Dendritic cell treated with granulocyte-macrophage colony-stimulating factor and Interleukin-4, amounts not matched to agents 40 ng/mL and 50 ng/mL, for 4 days (primary cell): ENCODE results near the gene C1orf232.
A peak's percentile ranks its signal among the peaks of the same experiment; 100 is the strongest.

ENCODE experiments used
- H3K27ac Mint-ChIP-seq: one replicate; pipeline ENCODE4 v1.8.0; 2022; ENCODE audit warnings: mild to moderate bottlenecking, mixed read lengths
- H3K27me3 Mint-ChIP-seq: one replicate; pipeline ENCODE4 v1.8.0; 2022; ENCODE audit warnings: mild to moderate bottlenecking, mixed read lengths
- H3K36me3 Mint-ChIP-seq: one replicate; pipeline ENCODE4 v1.8.0; 2022; ENCODE audit warnings: low read depth, mixed read lengths
- H3K4me1 Mint-ChIP-seq: one replicate; pipeline ENCODE4 v1.8.0; 2022; ENCODE audit warnings: low read depth, mixed read lengths
- H3K4me3 Mint-ChIP-seq: one replicate; pipeline ENCODE4 v1.8.0; 2022; ENCODE audit warnings: mild to moderate bottlenecking, moderate library complexity, mixed read lengths
- H3K9me3 Mint-ChIP-seq: one replicate; pipeline ENCODE4 v1.8.0; 2022; ENCODE audit warnings: mixed read lengths
- intact Hi-C: fragments of 100-400 bp; cut with micrococcal nuclease; formaldehyde crosslinking; loops from one replicate; pipeline ENCODE4 v1.15.0; 2022

Gene C1orf232

DNA sequence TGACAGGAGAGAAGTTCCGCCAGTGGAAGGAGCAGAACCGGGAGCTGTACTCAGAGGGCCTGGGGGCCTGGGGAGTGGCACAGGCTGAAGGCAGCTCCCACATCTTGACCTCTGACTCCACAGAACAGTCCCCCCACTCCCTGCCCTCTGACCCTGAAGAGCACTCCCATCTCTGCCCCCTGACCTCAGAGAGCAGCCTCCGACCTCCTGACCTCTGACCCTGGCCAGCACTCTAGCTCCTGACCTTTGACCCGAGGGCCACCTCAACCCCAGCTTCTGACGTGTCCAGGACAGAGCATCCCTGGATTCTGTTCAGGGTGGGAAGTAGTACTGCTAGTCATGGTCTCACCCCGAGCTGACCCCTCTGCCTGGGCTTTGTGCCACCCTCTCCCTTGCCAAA is 20.6 kb upstream of the C1orf232 start:
- H3K4me1 Mint-ChIP-seq: no peaks in the 10 kb centered on the region
- no peak overlapping the region for H3K4me3 Mint-ChIP-seq
- H3K9me3 Mint-ChIP-seq: no peaks in the 10 kb centered on the region
- H3K27me3 Mint-ChIP-seq: peaks cover 7% of the 10 kb centered on the region
- intact Hi-C loops: no loop called here
- H3K27ac Mint-ChIP-seq: peak overlapping the region; percentile 50
- no peaks in the 10 kb centered on the region for H3K36me3 Mint-ChIP-seq

DNA sequence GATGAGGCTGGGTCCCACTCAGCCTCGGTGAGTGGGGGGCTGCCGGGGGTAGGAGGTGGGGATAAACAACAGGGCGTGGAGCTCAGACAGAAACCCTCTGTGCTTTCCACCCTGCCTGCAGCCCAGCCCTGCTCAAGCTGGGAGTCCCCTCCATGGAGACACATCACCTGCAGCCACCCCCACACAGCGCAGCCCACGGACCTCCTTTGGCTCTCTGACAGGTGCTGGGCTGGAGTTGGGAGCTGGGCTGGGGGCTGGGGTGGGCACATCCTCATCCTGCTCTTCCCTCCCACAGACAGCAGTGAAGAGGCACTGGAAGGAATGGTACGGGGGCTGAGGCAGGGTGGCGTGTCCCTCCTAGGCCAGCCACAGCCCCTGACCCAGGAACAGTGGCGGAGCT is 19.7 kb upstream of the C1orf232 start:
- H3K36me3 Mint-ChIP-seq: no peaks in the 10 kb centered on the region
- no peak overlapping the region for H3K27ac Mint-ChIP-seq
- no peaks in the 10 kb centered on the region for H3K4me1 Mint-ChIP-seq
- peaks cover 6% of the 10 kb centered on the region for H3K27me3 Mint-ChIP-seq
- H3K9me3 Mint-ChIP-seq: no peaks in the 10 kb centered on the region
- no peak overlapping the region for H3K4me3 Mint-ChIP-seq
- intact Hi-C loops: no loop called here

DNA sequence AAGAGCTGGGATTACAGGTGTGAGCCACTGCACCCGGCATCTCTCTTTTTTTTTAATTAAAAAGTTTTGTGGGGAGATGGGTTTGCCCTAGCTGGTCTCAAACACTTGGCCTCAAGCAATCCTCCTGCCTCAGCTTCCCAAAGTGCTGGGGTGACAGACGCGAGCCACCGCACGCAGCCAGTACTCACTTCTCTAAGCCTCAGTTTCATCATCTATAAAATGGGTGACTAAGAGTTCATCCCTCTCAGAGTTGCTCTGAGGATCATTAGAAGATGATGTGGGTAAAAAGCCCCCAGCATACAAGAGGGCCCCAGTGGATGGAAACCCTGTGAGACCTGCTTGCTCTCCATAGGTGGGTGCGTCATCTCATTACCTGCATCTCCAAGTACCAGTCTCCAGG is 19.1 kb upstream of the C1orf232 start:
- Mint-ChIP-seq H3K36me3 (no peaks in the 10 kb centered on the region), H3K4me1 (no peaks in the 10 kb centered on the region), H3K4me3 (no peak overlapping the region)

DNA sequence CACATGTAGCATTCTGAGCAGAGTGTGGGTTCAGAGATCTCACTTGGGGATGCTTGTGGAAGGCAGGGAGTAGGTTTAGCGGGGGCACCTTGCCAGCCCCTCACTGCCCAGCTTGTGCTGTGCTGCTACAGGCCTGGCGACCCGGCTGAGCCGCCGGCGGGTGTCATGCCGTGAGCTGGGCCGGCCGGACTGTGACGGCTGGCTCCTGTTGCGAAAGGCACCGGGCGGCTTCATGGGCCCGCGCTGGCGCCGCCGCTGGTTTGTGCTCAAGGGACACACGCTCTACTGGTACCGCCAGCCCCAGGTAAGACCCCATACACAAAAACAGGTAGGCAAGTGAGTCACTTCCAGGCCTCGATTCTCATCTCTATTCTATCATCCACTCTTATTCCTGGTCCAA is 16.1 kb upstream of the C1orf232 start:
- Mint-ChIP-seq H3K4me3 (no peak overlapping the region), H3K27me3 (no peaks in the 10 kb centered on the region), H3K4me1 (no peaks in the 10 kb centered on the region), H3K27ac (no peak overlapping the region), H3K9me3 (no peaks in the 10 kb centered on the region), H3K36me3 (no peaks in the 10 kb centered on the region)
- intact Hi-C loops: no loop called here

More for the DNA sequence above, 19.1 kb upstream of the C1orf232 start:
- peaks cover 6% of the 10 kb centered on the region for H3K27me3 Mint-ChIP-seq
- no peaks in the 10 kb centered on the region for H3K9me3 Mint-ChIP-seq
- intact Hi-C loops: no loop called here
- no peak overlapping the region for H3K27ac Mint-ChIP-seq

DNA sequence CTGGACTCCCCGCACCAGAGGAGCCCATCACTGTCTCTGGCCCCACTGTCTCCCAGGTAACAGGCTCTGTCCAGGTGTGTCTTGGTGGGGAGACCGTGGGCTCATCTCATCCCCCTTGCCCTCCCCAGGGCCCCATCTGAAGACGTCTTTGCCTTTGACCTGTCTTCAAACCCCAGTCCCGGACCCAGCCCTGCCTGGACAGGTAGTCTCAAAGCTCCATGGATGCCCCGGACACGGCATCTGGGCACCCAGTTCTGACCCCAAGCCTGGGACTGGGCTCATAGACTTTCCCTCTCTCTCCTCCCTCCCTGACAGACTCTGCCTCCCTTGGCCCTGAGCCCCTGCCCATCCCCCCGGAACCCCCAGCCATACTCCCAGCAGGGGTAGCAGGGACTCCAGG is 15.3 kb upstream of the C1orf232 start:
- Mint-ChIP-seq H3K36me3 (no peaks in the 10 kb centered on the region), H3K9me3 (no peaks in the 10 kb centered on the region), H3K27ac (no peak overlapping the region), H3K27me3 (no peaks in the 10 kb centered on the region), H3K4me1 (peaks cover 3% of the 10 kb centered on the region), H3K4me3 (no peak overlapping the region)
- intact Hi-C loops: no loop called here

DNA sequence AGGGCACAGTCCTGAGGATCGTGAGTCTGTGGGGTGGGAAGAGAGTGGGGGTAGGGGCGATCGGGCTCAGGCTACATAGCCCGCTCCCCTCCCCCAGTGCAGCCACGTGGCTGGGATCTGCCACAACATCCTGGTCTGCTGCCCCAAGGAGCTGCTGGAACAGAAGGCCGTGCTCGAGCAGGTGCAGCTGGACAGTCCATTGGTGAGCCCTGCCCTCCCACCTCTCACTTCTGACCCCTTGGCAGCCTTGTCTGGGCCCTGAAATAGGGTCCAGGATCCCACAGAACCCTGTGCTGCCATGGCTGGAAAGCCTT is 13.6 kb upstream of the C1orf232 start:
- H3K4me3 Mint-ChIP-seq: no peak overlapping the region
- H3K9me3 Mint-ChIP-seq: no peaks in the 10 kb centered on the region
- H3K27ac Mint-ChIP-seq: no peak overlapping the region
- H3K36me3 Mint-ChIP-seq: no peaks in the 10 kb centered on the region
- H3K4me1 Mint-ChIP-seq: peaks cover 5% of the 10 kb centered on the region
- intact Hi-C loops: no loop called here
- no peaks in the 10 kb centered on the region for H3K27me3 Mint-ChIP-seq

DNA sequence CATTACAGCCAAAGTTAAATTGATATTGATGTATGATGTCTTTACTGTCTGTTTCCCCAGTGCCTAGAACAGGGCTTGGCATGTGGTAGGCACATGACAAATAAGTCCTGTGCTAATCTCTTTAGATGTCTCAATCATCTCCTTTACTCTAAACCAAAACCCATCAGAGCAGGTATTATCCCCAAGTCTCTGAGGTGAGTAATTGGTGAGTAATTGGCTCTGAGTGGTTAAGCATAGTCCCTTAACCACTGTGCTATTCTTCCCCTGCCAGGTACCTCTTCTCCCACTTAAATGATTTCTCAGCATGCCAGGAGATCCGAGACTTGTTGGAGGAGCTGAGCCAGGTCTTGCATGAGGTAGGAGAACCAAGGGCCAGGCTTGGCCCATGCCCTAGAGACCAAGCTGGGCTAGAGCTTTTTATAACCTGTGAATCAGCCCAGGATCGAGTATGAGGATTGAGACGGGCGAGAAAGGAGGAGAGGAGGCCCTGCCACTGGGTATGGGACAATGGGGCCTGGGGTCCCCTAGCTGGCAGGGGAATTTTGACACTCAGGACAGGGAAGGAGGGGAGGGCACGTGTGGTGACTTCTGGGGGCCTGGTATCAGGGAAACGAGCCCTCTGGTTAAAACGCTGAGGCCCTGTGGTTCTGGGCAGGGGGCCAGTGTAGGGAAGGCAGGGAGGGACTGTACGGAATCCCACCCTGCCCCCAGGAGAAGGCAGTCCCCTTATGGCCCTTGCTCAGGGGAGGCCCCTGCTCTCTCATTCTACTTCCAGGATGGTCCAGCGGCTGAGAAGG is 13.0 kb upstream of the C1orf232 start:
- H3K4me3 Mint-ChIP-seq: no peak overlapping the region
- peaks cover 5% of the 10 kb centered on the region for H3K4me1 Mint-ChIP-seq
- H3K9me3 Mint-ChIP-seq: no peaks in the 10 kb centered on the region
- intact Hi-C loops: no loop called here
- no peaks in the 10 kb centered on the region for H3K36me3 Mint-ChIP-seq
- H3K27me3 Mint-ChIP-seq: no peaks in the 10 kb centered on the region
- no peak overlapping the region for H3K27ac Mint-ChIP-seq

DNA sequence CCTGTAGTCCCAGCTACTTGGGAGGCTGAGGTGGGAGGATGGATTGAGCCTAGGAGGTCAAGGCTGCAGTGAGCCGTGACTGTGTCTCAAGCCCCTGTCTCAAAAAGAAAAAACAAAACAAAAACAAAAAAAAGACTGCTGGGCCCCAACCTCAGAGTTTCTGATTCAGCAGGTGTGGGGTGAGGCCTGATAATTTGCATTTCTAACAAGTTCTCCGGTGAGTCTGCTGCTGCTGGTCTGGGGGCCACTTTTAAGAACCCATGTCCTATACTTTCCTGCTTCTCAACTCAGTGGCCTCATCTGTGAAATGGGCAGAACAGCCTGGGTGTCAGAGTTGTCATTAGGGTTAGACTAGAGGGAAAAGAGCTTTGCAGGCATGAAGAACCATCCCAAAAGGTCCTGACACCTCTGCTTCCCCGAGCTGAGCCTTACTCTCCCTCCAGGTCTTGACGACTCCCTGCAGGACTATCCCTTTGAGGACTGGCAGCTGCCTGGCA is 11.3 kb upstream of the C1orf232 start:
- intact Hi-C loops: no loop called here
- Mint-ChIP-seq H3K4me3 (no peak overlapping the region), H3K4me1 (peaks cover 5% of the 10 kb centered on the region), H3K27me3 (no peaks in the 10 kb centered on the region), H3K36me3 (no peaks in the 10 kb centered on the region), H3K27ac (no peak overlapping the region), H3K9me3 (no peaks in the 10 kb centered on the region)

DNA sequence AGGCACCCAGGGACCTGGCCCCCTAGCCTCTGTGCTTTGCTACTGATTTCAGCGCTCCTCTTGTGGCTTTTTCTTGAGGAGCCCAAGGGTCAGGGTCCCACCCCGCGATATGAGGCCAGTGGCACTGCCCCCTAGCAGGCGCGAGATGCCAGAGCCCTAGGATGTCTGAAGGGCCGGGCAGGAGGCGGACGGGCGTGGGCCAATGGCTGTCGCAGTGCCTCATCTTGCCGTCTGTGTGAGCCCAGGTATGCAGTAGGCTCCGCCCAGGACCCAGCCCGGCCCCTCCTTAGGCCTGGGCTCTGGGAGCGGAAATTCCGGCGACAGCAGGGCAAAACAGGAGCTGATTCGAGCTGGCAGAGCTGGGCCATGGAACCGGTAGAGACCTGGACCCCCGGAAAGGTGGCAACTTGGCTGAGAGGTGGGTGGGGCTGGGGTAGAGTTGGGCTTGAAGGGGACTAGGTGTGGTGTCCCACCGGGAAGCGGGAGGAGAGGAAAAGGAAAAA is 8.5 kb upstream of the C1orf232 start, which contains the start of gene CNKSR1:
CNKSR1 (plus strand) TSS at position 310 of the 503 bp plus-strand sequence; CDS start at position 367, 57 bp downstream.
- H3K9me3 Mint-ChIP-seq: no peaks in the 10 kb centered on the region
- no peak within 1 kb of the TSS for H3K4me3 Mint-ChIP-seq
- no peaks in the 10 kb centered on the region for H3K27me3 Mint-ChIP-seq
- H3K27ac Mint-ChIP-seq: no peak within 1 kb of the TSS
- intact Hi-C loops: loop anchor here (10.0 kb wide), 1 partner anchor 208 kb away; no protein-coding TSS in a partner anchor
- no peaks in the 10 kb centered on the region for H3K36me3 Mint-ChIP-seq
- peaks cover 5% of the 10 kb centered on the region for H3K4me1 Mint-ChIP-seq

DNA sequence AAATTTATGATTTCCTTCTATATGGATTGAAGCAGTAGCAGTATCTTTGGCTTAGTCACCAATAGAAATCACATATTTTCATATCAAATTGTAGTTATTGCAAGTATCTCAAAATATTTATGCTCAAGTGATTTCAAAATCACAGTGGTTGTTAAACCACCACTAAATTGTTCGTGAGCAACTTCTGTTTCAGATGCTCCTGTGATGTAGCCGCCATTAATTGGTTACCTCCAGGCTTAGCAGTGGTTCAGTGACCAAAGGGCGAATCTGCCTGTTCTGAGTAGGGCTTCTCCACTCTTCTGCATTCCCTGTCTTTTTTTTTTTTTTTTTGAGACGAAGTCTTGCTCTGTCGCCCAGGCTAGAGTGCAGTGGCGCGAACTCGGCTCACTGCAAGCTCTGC is 6.6 kb upstream of the C1orf232 start:
- Mint-ChIP-seq H3K4me1 (peaks cover 18% of the 10 kb centered on the region), H3K27ac (no peak overlapping the region), H3K4me3 (no peak overlapping the region), H3K36me3 (peaks cover 6% of the 10 kb centered on the region), H3K9me3 (no peaks in the 10 kb centered on the region), H3K27me3 (no peaks in the 10 kb centered on the region)
- intact Hi-C loops: loop anchor here (10.0 kb wide), 1 partner anchor 209 kb away; no protein-coding TSS in a partner anchor

DNA sequence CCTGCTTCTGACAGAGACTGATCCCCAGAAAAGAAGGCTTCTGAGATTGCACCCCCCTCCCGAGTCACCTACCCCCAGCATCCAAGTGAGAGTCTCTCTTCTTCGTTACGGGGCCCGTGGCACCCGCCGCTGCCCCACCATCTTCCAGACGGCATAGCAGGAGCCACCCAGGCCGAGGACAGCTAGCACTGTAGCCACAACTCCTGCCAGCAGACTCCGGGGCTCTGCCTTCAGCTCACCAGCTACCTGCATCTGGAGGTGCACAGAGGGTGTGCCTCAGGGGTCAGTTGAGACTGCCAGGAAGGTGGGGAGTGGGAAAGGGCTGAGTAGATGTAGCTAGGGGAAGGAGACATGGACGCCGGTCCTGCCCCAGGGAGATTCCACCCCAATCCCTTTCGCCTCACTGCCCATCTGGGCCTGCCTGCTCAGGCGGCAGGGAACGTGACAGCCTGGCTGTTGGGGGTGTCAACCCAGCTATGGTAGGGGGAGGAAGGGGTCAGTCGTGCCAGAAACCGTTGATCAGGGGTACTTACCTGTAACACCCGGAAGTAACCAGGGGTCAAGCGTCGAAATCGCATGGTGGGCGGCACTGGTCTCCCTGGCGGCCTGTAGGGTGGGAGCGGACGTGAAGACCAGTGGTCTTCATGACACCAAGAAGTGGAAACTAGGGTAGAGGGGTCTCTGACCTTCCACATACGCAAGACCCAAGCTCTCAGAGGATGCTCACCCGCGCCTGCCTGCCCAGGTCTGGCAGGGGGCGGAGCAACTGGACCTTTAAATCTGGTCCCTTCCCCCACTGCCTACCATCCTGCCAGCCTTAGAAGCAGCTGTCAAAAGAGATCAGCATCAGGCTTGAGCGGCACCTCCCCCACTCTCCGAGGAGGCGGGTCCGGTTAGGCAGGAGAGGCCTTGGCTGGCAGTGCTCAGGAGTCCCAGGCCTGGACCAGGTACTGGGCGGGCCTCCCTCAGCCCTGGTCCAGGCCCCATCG is 2.6 kb upstream of the C1orf232 start, which contains the start of gene ZNF593OS:
ZNF593OS (minus strand) TSS at position 749 of the 989 bp plus-strand sequence; CDS start at position 578, 171 bp downstream.
- peaks cover 13% of the 10 kb centered on the region for H3K36me3 Mint-ChIP-seq
- peak within 1 kb of the TSS; percentile 91 for H3K27ac Mint-ChIP-seq
- peak within 1 kb of the TSS; percentile 93 for H3K4me3 Mint-ChIP-seq
- H3K4me1 Mint-ChIP-seq: peaks cover 16% of the 10 kb centered on the region
- H3K9me3 Mint-ChIP-seq: no peaks in the 10 kb centered on the region
- peaks cover 4% of the 10 kb centered on the region for H3K27me3 Mint-ChIP-seq
- intact Hi-C loops: loop anchor here (10.0 kb wide), 1 partner anchor 213 kb away; no protein-coding TSS in a partner anchor

DNA sequence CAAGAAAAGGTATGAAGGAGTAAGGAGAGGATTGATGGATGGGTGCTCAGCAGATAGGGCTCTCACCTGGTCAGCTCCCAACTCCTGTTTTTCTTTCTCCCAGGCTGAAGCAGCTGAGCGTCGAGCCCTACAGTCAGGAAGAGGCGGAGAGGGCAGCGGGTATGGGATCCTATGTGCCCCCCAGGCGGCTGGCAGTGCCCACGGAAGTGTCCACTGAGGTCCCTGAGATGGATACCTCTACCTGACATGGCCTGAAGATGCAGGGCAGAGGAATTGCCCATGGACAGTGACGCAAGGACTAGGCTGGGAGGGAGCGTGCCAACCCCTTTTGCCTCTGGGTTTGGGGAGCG is 1.7 kb upstream of the C1orf232 start:
- Mint-ChIP-seq H3K4me1 (peaks cover 19% of the 10 kb centered on the region), H3K36me3 (peaks cover 13% of the 10 kb centered on the region), H3K27me3 (peaks cover 11% of the 10 kb centered on the region), H3K27ac (peak overlapping the region; percentile 91), H3K4me3 (peak overlapping the region; percentile 93), H3K9me3 (no peaks in the 10 kb centered on the region)
- intact Hi-C loops: loop anchor here (10.0 kb wide), 1 partner anchor 214 kb away; no protein-coding TSS in a partner anchor

DNA sequence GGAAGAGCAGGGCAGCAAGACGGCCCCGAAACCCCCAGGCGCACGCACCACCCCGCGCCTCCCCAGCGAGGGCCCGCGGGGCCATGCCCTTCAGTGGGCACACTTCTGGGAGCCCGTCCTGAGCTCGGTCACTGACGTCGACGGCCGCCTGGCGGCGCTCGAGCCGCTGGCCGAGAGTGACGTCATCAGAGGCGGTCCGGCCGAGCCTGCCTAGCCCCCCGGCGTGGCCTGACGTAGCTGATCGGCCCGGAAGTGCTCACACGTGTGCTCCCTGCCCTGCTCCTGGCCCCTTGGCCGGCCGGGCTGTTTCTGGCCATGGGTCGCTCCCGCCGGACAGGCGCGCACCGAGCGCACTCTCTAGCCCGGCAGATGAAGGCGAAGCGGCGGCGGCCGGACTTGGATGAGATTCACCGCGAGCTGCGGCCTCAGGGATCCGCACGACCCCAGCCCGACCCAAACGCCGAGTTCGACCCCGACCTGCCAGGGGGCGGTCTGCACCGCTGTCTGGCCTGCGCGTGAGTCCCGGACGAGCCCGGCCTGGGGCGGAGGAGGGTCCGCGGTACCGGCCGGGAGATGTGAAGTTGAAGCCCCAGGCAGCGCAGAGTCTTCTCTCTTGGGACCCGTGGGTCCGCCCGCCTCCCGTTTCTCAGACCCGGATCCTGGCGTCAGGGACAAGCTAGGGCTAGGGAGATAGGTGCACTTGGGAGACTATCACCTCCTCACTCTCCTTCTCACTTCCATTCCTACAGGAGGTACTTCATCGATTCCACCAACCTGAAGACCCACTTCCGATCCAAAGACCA is 1.1 kb upstream of the C1orf232 start, which contains the start of gene ZNF593:
ZNF593 (plus strand) TSS at position 240 of the 803 bp plus-strand sequence; CDS start at position 316, 76 bp downstream.
- intact Hi-C loops: loop anchor here (5.0 to 10.0 kb wide), 3 partner anchors 62 to 215 kb away; partner anchors contain the start of gene CEP85
- Mint-ChIP-seq H3K36me3 (peaks cover 13% of the 10 kb centered on the region), H3K9me3 (no peaks in the 10 kb centered on the region), H3K4me1 (peaks cover 25% of the 10 kb centered on the region), H3K4me3 (peak within 1 kb of the TSS; percentile 93), H3K27ac (peak within 1 kb of the TSS; percentile 91), H3K27me3 (peaks cover 17% of the 10 kb centered on the region)
